OCI-LY1 (cell line): ENCODE results near the gene DPP6.

Source experiments
- H2AFZ ChIP-seq: fragments of 200-600 bp; sonication (generic), shearing (Covaris generic); 2 replicates; pipeline ENCODE4 v1.6.0; 2014; ENCODE audit warnings: antibody characterized with exemption, mild to moderate bottlenecking, low read length
- H3F3A ChIP-seq: fragments of 200-600 bp; sonication (generic), shearing (Covaris generic); 2 replicates; pipeline ENCODE4 v1.6.0; 2014; ENCODE audit warnings: mild to moderate bottlenecking, antibody characterized with exemption, low read length, moderate library complexity; ENCODE audit not compliant: insufficient read depth
- H3K27ac ChIP-seq: fragments of 200-600 bp; sonication (generic); 2 replicates; pipeline ENCODE4 v1.5.1; 2014; ENCODE audit warnings: low read length, mixed run types, mild to moderate bottlenecking, low read depth; ENCODE audit not compliant: poor library complexity, severe bottlenecking
- H3K27me3 ChIP-seq: fragments of 200-600 bp; sonication (generic); 2 replicates; pipeline ENCODE4 v1.6.0; 2014; ENCODE audit warnings: antibody characterized with exemption, mild to moderate bottlenecking, low read length, moderate library complexity; ENCODE audit not compliant: insufficient read depth
- H3K36me3 ChIP-seq: fragments of 200-600 bp; sonication (generic); 2 replicates; pipeline ENCODE4 v1.6.1; 2014; ENCODE audit warnings: mild to moderate bottlenecking, antibody characterized with exemption, low read length, moderate library complexity, mixed read lengths; ENCODE audit not compliant: insufficient read depth
- H3K4me1 ChIP-seq: fragments of 200-600 bp; sonication (generic); 2 replicates; pipeline ENCODE4 v1.5.1; 2014; ENCODE audit warnings: mild to moderate bottlenecking, low read length, moderate library complexity; ENCODE audit not compliant: insufficient read depth, severe bottlenecking
- H3K4me2 ChIP-seq: fragments of 200-600 bp; sonication (generic), shearing (Covaris generic); 2 replicates; pipeline ENCODE4 v1.6.1; 2014; ENCODE audit warnings: low read length
- H3K4me3 ChIP-seq: fragments of 200-600 bp; sonication (generic); 2 replicates; pipeline ENCODE4 v1.5.1; 2014; ENCODE audit warnings: low read length, low read depth, mild to moderate bottlenecking, mixed read lengths; ENCODE audit not compliant: poor library complexity, severe bottlenecking
- H3K79me2 ChIP-seq: fragments of 200-600 bp; shearing (Covaris generic); 2 replicates; pipeline ENCODE4 v1.6.1; 2016; ENCODE audit warnings: mixed run types, low read length, mixed read lengths; ENCODE audit not compliant: insufficient read depth
- H3K9ac ChIP-seq: fragments of 200-600 bp; sonication (generic), shearing (Covaris generic); 2 replicates; pipeline ENCODE4 v1.6.1; 2014; ENCODE audit warnings: mild to moderate bottlenecking, low read length, mixed read lengths
- H3K9me2 ChIP-seq: fragments of 200-600 bp; sonication (generic), shearing (Covaris generic); 2 replicates; pipeline ENCODE4 v1.6.1; 2014; ENCODE audit warnings: low read depth, mild to moderate bottlenecking, low read length, mixed read lengths
- H3K9me3 ChIP-seq: fragments of 200-600 bp; shearing (Covaris generic); 2 replicates; pipeline ENCODE4 v1.6.1; 2014; ENCODE audit warnings: low read length, mixed read lengths
- H4K20me1 ChIP-seq: fragments of 200-600 bp; sonication (generic), shearing (Covaris generic); 2 replicates; pipeline ENCODE4 v1.6.0; 2016; ENCODE audit warnings: mild to moderate bottlenecking, low read length; ENCODE audit not compliant: insufficient read depth
- CTCF ChIP-seq: fragments of 200-600 bp; sonication (generic), shearing (Covaris generic); IDR thresholded peaks from 2 replicates; pipeline ENCODE4 v1.5.1; 2017; ENCODE audit warnings: mild to moderate bottlenecking, antibody characterized with exemption, low read length, moderate library complexity, mixed read lengths
- EZH2 ChIP-seq: fragments of 200-600 bp; sonication (generic), shearing (Covaris generic); IDR thresholded peaks from 2 replicates; pipeline ENCODE4 v1.8.0; 2017; ENCODE audit warnings: borderline replicate concordance, mixed run types, mild to moderate bottlenecking, antibody characterized with exemption, low read length, moderate library complexity, mixed read lengths

DPP6 gene

GRCh38 chr7:154843670-154844237, 791.6 kb downstream of the DPP6 start:
- H3K4me1 ChIP-seq: no peaks in the 10 kb centered on the region
- no peak overlapping the region for H3K4me3 ChIP-seq
- H3K27me3 ChIP-seq: no peaks in the 10 kb centered on the region
- H3K27ac ChIP-seq: no peak overlapping the region
- H3F3A ChIP-seq: no peaks in the 10 kb centered on the region
- no peaks in the 10 kb centered on the region for H3K9me2 ChIP-seq
- H4K20me1 ChIP-seq: no peaks in the 10 kb centered on the region
- no peak overlapping the region for H3K4me2 ChIP-seq
- H3K9me3 ChIP-seq: no peaks in the 10 kb centered on the region
- H3K79me2 ChIP-seq: no peaks in the 10 kb centered on the region
- H2AFZ ChIP-seq: no peak overlapping the region
- no peaks in the 10 kb centered on the region for H3K36me3 ChIP-seq
- TF ChIP-seq EZH2 (no peak), CTCF (no peak)
- no peak overlapping the region for H3K9ac ChIP-seq

GRCh38 chr7:154844499-154844898, 792.3 kb downstream of the DPP6 start:
- TF ChIP-seq EZH2 (no peak), CTCF (peak; percentile 23; the same call in 1 of the 2 replicates)
- H3K36me3 ChIP-seq: no peaks in the 10 kb centered on the region
- H3F3A ChIP-seq: no peaks in the 10 kb centered on the region
- H3K27ac ChIP-seq: no peak overlapping the region
- no peaks in the 10 kb centered on the region for H3K9me2 ChIP-seq
- H3K4me2 ChIP-seq: no peak overlapping the region
- H3K27me3 ChIP-seq: no peaks in the 10 kb centered on the region
- no peaks in the 10 kb centered on the region for H3K9me3 ChIP-seq
- no peaks in the 10 kb centered on the region for H3K4me1 ChIP-seq
- no peak overlapping the region for H2AFZ ChIP-seq
- H3K4me3 ChIP-seq: no peak overlapping the region
- H4K20me1 ChIP-seq: no peaks in the 10 kb centered on the region
- H3K9ac ChIP-seq: no peak overlapping the region
- H3K79me2 ChIP-seq: no peaks in the 10 kb centered on the region

GRCh38 chr7:154844955-154845354, 792.8 kb downstream of the DPP6 start:
- H3K4me2 ChIP-seq: no peak overlapping the region
- H3K27ac ChIP-seq: no peak overlapping the region
- no peaks in the 10 kb centered on the region for H3K9me2 ChIP-seq
- H4K20me1 ChIP-seq: no peaks in the 10 kb centered on the region
- H3K9ac ChIP-seq: no peak overlapping the region
- H3K4me1 ChIP-seq: no peaks in the 10 kb centered on the region
- H3K4me3 ChIP-seq: no peak overlapping the region
- no peaks in the 10 kb centered on the region for H3K79me2 ChIP-seq
- H3K36me3 ChIP-seq: no peaks in the 10 kb centered on the region
- no peak for TF ChIP-seq EZH2
- no peak for TF ChIP-seq CTCF
- H3K9me3 ChIP-seq: no peaks in the 10 kb centered on the region
- H2AFZ ChIP-seq: no peak overlapping the region
- no peaks in the 10 kb centered on the region for H3K27me3 ChIP-seq
- H3F3A ChIP-seq: no peaks in the 10 kb centered on the region
